HTERT RPE-1 (cell line): ENCODE data around the gene EYA2.

ENCODE experiments used
- in situ Hi-C: fragments of 300-500 bp; cut with MboI; formaldehyde crosslinking; loops from 4 replicates; pipeline ENCODE4 v1.14.3; 2020; ENCODE audit warnings: low sequenced_read_pairs

EYA2 gene

GRCh38 chr20:46975976-46976375 lies 81.3 kb downstream of the EYA2 start:
- in situ Hi-C loops, result no loop called here

- in situ Hi-C loops, result no loop called here
These were observed 82.6 kb downstream of the EYA2 start for GRCh38 chr20:46977204-46977603.

- in situ Hi-C loops, result no loop called here
These were observed 83.4 kb downstream of the EYA2 start for GRCh38 chr20:46977909-46978588.

GRCh38 chr20:46978951-46979491 lies 84.4 kb downstream of the EYA2 start:
- in situ Hi-C loops, result no loop called here

GRCh38 chr20:46979603-46980241 lies 85.1 kb downstream of the EYA2 start:
- in situ Hi-C loops, result no loop called here

GRCh38 chr20:46981184-46981583 lies 86.5 kb downstream of the EYA2 start:
- in situ Hi-C loops, result no loop called here

- in situ Hi-C loops, result no loop called here
These were observed 88.8 kb downstream of the EYA2 start for GRCh38 chr20:46983466-46983865.

GRCh38 chr20:46984405-46984804 lies 89.8 kb downstream of the EYA2 start:
- in situ Hi-C loops, result no loop called here

- in situ Hi-C loops, result no loop called here
These were observed 90.6 kb downstream of the EYA2 start for GRCh38 chr20:46985250-46985649.

GRCh38 chr20:46985671-46986070 lies 91.0 kb downstream of the EYA2 start:
- in situ Hi-C loops, result no loop called here

GRCh38 chr20:46987001-46987400 lies 92.4 kb downstream of the EYA2 start:
- in situ Hi-C loops, result no loop called here

- in situ Hi-C loops, result no loop called here
These were observed 95.5 kb downstream of the EYA2 start for GRCh38 chr20:46990017-46990595.

- in situ Hi-C loops, result no loop called here
These were observed 96.0 kb downstream of the EYA2 start for GRCh38 chr20:46990596-46991104.

- in situ Hi-C loops, result no loop called here
These were observed 96.5 kb downstream of the EYA2 start for GRCh38 chr20:46991168-46991567.

- in situ Hi-C loops, result no loop called here
These were observed 97.4 kb downstream of the EYA2 start for GRCh38 chr20:46991880-46992639.

GRCh38 chr20:46992640-46993035 lies 98.0 kb downstream of the EYA2 start:
- in situ Hi-C loops, result no loop called here

GRCh38 chr20:46993465-46994095 lies 98.9 kb downstream of the EYA2 start:
- in situ Hi-C loops, result no loop called here

GRCh38 chr20:46994341-46994740 lies 99.7 kb downstream of the EYA2 start:
- in situ Hi-C loops, result no loop called here

GRCh38 chr20:46995561-46996142 lies 101.0 kb downstream of the EYA2 start:
- in situ Hi-C loops, result no loop called here

GRCh38 chr20:46997187-46997586 lies 102.5 kb downstream of the EYA2 start:
- in situ Hi-C loops, result no loop called here
